ENCODE measurements around the gene ZNF560.
"Not testable (repeated sequence)": the region's sequence is repeated elsewhere in the genome, so short reads cannot be mapped to it uniquely, and the experiment has no call there.

ZNF560 gene

GRCh38 chr19:9498183-9498902 is at the start of gene ZNF560:
Gene ZNF560 (minus strand): TSS chr19:9498616. CDS start chr19:9475313, 23,303 bp downstream.
- DNase-seq = no peak

GRCh38 chr19:9547870-9548269 is 49.5 kb upstream of the ZNF560 start:
- no peak for DNase-seq

GRCh38 chr19:9541281-9541680 is 42.9 kb upstream of the ZNF560 start:
- not testable (repeated sequence) for DNase-seq

- not testable (repeated sequence) for DNase-seq
Observed at GRCh38 chr19:9539921-9540320, 41.5 kb upstream of the ZNF560 start.

GRCh38 chr19:9539201-9539600 is 40.8 kb upstream of the ZNF560 start:
- DNase-seq = not testable (repeated sequence)

- peak; percentile 88 for DNase-seq
Observed at GRCh38 chr19:9538183-9539058, 40.0 kb upstream of the ZNF560 start, which contains the start of gene ZNF426. Gene ZNF426 (minus strand): TSS chr19:9538645. CDS start chr19:9536232, 2,413 bp downstream.

GRCh38 chr19:9535934-9536333 is 37.5 kb upstream of the ZNF560 start:
- peak; percentile 27 for DNase-seq

- DNase-seq = no peak
Observed at GRCh38 chr19:9531933-9532332, 33.5 kb upstream of the ZNF560 start.

- DNase-seq = peak; percentile 45
Observed at GRCh38 chr19:9528757-9529336, 30.4 kb upstream of the ZNF560 start.

GRCh38 chr19:9523885-9524474 is 25.6 kb upstream of the ZNF560 start:
- no peak for DNase-seq

GRCh38 chr19:9507285-9507684 is 8.9 kb upstream of the ZNF560 start:
- DNase-seq = no peak

- no peak for DNase-seq
Observed at GRCh38 chr19:9500796-9501195, 2.4 kb upstream of the ZNF560 start.

- DNase-seq = no peak
Observed at GRCh38 chr19:9494096-9494495, 4.3 kb downstream of the ZNF560 start.

GRCh38 chr19:9487016-9487415 is 11.4 kb downstream of the ZNF560 start:
- no peak for DNase-seq

GRCh38 chr19:9485140-9485539 is 13.3 kb downstream of the ZNF560 start:
- no peak for DNase-seq

- no peak for DNase-seq
Observed at GRCh38 chr19:9474975-9475374, 23.4 kb downstream of the ZNF560 start.

GRCh38 chr19:9467161-9467560 is 31.3 kb downstream of the ZNF560 start:
- DNase-seq = no peak

GRCh38 chr19:9461938-9462337 is 36.5 kb downstream of the ZNF560 start:
- no peak for DNase-seq

- DNase-seq = no peak
Observed at GRCh38 chr19:9456018-9456689, 42.3 kb downstream of the ZNF560 start.

GRCh38 chr19:9453953-9454352 is 44.5 kb downstream of the ZNF560 start:
- no peak for DNase-seq

GRCh38 chr19:9445037-9445436 is 53.4 kb downstream of the ZNF560 start:
- DNase-seq = no peak

- DNase-seq = no peak
Observed at GRCh38 chr19:9436358-9436757, 62.1 kb downstream of the ZNF560 start.
